ENCODE results near the gene UBE2O.

DNA sequence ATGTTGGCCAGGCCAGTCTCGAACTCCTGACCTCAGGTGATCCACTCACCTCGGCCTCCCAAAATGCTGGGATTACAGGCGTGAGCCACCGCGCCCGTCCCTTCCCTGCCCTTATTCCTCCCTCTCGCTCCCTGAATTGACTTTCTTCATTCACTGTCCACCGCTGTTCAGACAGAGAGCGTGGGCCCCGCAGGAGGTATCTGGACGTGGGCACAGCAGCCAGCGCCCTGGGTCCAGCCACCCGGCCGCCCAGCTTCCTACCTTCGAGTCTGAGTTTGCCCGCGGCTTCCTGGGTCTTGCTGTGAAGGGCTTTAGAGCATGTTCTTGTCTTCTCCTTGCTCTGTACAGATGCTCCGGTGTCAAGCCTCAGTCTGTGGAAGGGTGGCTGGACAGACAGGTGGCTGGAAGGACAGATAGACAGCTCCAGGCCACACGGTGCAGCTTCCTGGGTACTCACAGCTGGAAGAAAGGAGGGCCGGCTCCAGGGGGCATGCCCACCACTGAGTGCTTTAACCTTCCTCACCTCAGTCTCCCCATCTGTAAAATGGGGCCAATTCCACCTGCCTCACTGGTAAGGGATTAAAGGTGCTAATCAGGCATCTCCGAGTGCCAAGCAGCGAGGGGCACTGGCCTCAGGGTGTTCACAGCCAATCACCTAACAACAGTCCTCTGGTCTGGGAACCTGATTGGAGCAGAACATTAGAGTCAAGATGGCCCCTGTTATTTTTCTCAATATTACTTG, 34.7 kb upstream of the UBE2O start:
- TF ChIP-seq HNF4A (conservative IDR thresholded peaks at IDR 0.05) (no peak), REST (IDR thresholded peaks at IDR 0.05) (no peak), TAF1 (conservative IDR thresholded peaks at IDR 0.05) (no peak), MAX (IDR thresholded peaks at IDR 0.05) (no peak), RAD21 (IDR thresholded peaks at IDR 0.05) (no peak), SP1 (IDR thresholded peaks at IDR 0.05) (no peak), RXRA (IDR thresholded peaks at IDR 0.05) (no peak), GABPA (IDR thresholded peaks at IDR 0.05 in 1 of 2, conservative IDR thresholded peaks at IDR 0.05 in 1 of 2) (no peak), YY1 (IDR thresholded peaks at IDR 0.05) (no peak)
- TF ChIP-seq, protein P1, sequence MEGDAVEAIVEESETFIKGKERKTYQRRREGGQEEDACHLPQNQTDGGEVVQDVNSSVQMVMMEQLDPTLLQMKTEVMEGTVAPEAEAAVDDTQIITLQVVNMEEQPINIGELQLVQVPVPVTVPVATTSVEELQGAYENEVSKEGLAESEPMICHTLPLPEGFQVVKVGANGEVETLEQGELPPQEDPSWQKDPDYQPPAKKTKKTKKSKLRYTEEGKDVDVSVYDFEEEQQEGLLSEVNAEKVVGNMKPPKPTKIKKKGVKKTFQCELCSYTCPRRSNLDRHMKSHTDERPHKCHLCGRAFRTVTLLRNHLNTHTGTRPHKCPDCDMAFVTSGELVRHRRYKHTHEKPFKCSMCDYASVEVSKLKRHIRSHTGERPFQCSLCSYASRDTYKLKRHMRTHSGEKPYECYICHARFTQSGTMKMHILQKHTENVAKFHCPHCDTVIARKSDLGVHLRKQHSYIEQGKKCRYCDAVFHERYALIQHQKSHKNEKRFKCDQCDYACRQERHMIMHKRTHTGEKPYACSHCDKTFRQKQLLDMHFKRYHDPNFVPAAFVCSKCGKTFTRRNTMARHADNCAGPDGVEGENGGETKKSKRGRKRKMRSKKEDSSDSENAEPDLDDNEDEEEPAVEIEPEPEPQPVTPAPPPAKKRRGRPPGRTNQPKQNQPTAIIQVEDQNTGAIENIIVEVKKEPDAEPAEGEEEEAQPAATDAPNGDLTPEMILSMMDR (IDR thresholded peaks at IDR 0.05; ENCODE audit: low read depth, low read length, missing input control): no peak

Measured in liver (tissue), 3 donors.